Neuronal stem cell (in vitro differentiated cells): ENCODE measurements around the gene INSR.

Experiments used
- DNase-seq: peaks from one replicate; pipeline ENCODE4 v3.0.0-alpha.2; 2013; ENCODE audit warnings: low spot score
- H2AFZ ChIP-seq: one replicate; pipeline ENCODE4 v1.6.1; 2013; ENCODE audit warnings: mild to moderate bottlenecking, low read length, inconsistent platforms
- H2AK5ac ChIP-seq: 2 replicates; pipeline ENCODE4 v1.6.1; 2013; ENCODE audit warnings: low read depth, mild to moderate bottlenecking, inconsistent platforms, low read length, moderate library complexity, mixed read lengths
- H2BK120ac ChIP-seq: 2 replicates; pipeline ENCODE4 v1.6.1; 2013; ENCODE audit warnings: low read depth, mild to moderate bottlenecking, inconsistent platforms, low read length, moderate library complexity, mixed read lengths
- H2BK12ac ChIP-seq: one replicate; pipeline ENCODE4 v1.6.1; 2013; ENCODE audit warnings: low read length, inconsistent platforms
- H2BK15ac ChIP-seq: 2 replicates; pipeline ENCODE4 v1.6.1; 2013; ENCODE audit warnings: mild to moderate bottlenecking, low read length, inconsistent platforms, mixed read lengths
- H2BK5ac ChIP-seq: one replicate; pipeline ENCODE4 v1.6.1; 2013; ENCODE audit warnings: inconsistent platforms, mild to moderate bottlenecking, low read length, moderate library complexity
- H3K14ac ChIP-seq: one replicate; pipeline ENCODE4 v1.6.1; 2013; ENCODE audit warnings: low read length, inconsistent platforms
- H3K18ac ChIP-seq: 2 replicates; pipeline ENCODE4 v1.6.1; 2013; ENCODE audit warnings: low read length, inconsistent platforms
- H3K23ac ChIP-seq: 2 replicates; pipeline ENCODE4 v1.6.1; 2013; ENCODE audit warnings: low read depth, mild to moderate bottlenecking, mixed read lengths, low read length, inconsistent platforms; ENCODE audit not compliant: poor library complexity
- H3K27ac ChIP-seq: replicated peaks from 3 replicates; pipeline ENCODE4 v1.5.1; 2013; ENCODE audit warnings: low read length, inconsistent platforms
- H3K27me3 ChIP-seq, 3 experiments: 2 replicates each; pipeline ENCODE4 v1.6.1; 2013; ENCODE audit warnings: low read length in 3 of 3, mild to moderate bottlenecking in 2 of 3, inconsistent platforms in 1 of 3, low read depth in 1 of 3, mixed read lengths in 1 of 3, moderate library complexity in 1 of 3; ENCODE audit not compliant: control insufficient read depth in 3 of 3, insufficient read depth in 3 of 3
- H3K36me3 ChIP-seq, 2 donors: replicated peaks in 1 of 2; 2 replicates each; pipeline ENCODE4 v1.6.1; 2013; ENCODE audit warnings: low read length in 2 of 2; ENCODE audit not compliant: control insufficient read depth in 2 of 2, insufficient read depth in 2 of 2
- H3K4ac ChIP-seq: 2 replicates; pipeline ENCODE4 v1.6.1; 2013; ENCODE audit warnings: inconsistent platforms, mild to moderate bottlenecking, low read length, moderate library complexity
- H3K4me1 ChIP-seq, 2 donors: 1 replicate in 1 of 2; 2 replicates in 1 of 2; pipeline ENCODE4 v1.6.1; 2013; ENCODE audit warnings: low read length in 2 of 2, low read depth in 1 of 2; ENCODE audit not compliant: control insufficient read depth in 2 of 2, insufficient read depth in 1 of 2
- H3K4me2 ChIP-seq: one replicate; pipeline ENCODE4 v1.6.1; 2013; ENCODE audit warnings: mild to moderate bottlenecking, low read length, inconsistent platforms; ENCODE audit not compliant: insufficient read depth, poor library complexity, severe bottlenecking
- H3K4me3 ChIP-seq, 2 donors: 2 replicates each; pipeline ENCODE4 v1.5.1; 2013; ENCODE audit warnings: low read length in 2 of 2, mild to moderate bottlenecking in 2 of 2, inconsistent platforms in 1 of 2, moderate library complexity in 1 of 2
- H3K79me1 ChIP-seq: one replicate; pipeline ENCODE4 v1.6.1; 2013; ENCODE audit warnings: low read depth, mild to moderate bottlenecking, inconsistent platforms, low read length, moderate library complexity
- H3K9ac ChIP-seq: one replicate; pipeline ENCODE4 v1.6.1; 2013; ENCODE audit warnings: mild to moderate bottlenecking, low read depth, low read length, inconsistent platforms; ENCODE audit not compliant: poor library complexity
- H3K9me3 ChIP-seq, 2 donors: replicated peaks in 1 of 2; 2 replicates each; pipeline versions ENCODE3 to v1.6.1; 2013; ENCODE audit warnings: low read length in 2 of 2, mild to moderate bottlenecking in 2 of 2, inconsistent platforms in 1 of 2, low read depth in 1 of 2, mixed read lengths in 1 of 2, moderate library complexity in 1 of 2; ENCODE audit not compliant: control insufficient read depth in 2 of 2, insufficient read depth in 1 of 2
- H4K8ac ChIP-seq: one replicate; pipeline ENCODE4 v1.6.1; 2013; ENCODE audit warnings: low read depth, mild to moderate bottlenecking, inconsistent platforms, low read length, moderate library complexity
- H4K91ac ChIP-seq: one replicate; pipeline ENCODE4 v1.6.1; 2013; ENCODE audit warnings: low read length, low read depth, mild to moderate bottlenecking, inconsistent platforms; ENCODE audit not compliant: poor library complexity
- whole genome bisulfite sequencing, 2 donors: extraction: QIAGEN DNeasy Blood & Tissue Kit; methylation state at CpG; one replicate each; pipeline ENCODE4 v1.1.7; 2013; ENCODE audit warnings: missing lambda C conversion rate in 2 of 2, mixed read lengths in 1 of 2; ENCODE audit not compliant: insufficient read length in 2 of 2, insufficient replicate concordance in 1 of 2; ENCODE audit errors: extremely low coverage in 2 of 2; 5-methylcytosine and 5-hydroxymethylcytosine counted together

The INSR gene

DNA sequence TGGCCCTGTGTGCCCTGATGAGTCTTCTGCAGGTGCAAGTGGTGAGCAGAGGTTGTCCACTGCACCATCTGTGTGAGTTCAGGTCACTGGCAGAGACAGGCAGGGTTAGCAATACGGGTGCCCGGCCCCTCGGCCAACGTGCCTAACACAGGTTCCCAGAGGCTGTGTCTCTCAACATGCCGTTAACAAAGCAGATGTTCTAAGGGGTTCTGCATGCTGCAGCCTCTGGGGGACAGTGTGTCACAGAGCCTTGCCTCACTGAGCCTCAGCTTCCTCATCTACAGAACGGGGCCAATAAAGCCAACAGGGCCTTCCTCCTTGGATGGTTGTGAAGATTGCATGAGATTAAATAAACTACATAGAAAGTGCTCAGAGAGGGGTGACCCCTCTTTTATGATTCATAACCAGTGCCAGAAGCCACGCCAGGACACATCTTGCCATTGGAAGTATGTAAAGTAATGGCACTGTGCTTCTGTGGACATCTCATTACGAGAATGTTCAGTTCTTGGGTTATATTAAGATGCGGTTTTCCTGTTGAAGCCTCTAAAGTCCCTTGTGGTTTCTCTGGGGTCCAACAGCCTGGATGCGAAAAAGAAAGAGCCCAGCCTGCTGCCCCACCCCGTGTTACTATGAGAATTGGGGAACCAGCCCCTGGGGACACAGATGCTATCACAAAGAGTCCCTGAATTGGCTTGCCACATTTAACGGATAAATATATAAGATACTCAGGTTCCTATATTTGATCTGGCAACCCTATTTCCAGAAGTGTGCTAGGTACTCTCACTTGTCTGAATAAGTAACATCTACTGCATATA is 43.4 kb upstream of the INSR start:
- no CpG with 5 or more reads among the region's 12 CpGs for WGBS, 2 donors
- Histone ChIP-seq H3K4me3 (no peak overlapping the region), H3K18ac (no peak overlapping the region), H2AK5ac (no peak overlapping the region), H3K27ac (no peak overlapping the region), H3K27me3 (peaks cover 0 to 5% (median 0%) of the 10 kb centered on the region in 3 experiments), H3K4me2 (no peak overlapping the region), H3K9me3 (peaks cover 0 to 1% of the 10 kb centered on the region in 2 donors), H4K8ac (no peak overlapping the region), H2BK15ac (no peak overlapping the region), H2BK5ac (no peak overlapping the region), H2AFZ (no peak overlapping the region), H3K23ac (peak overlapping the region; percentile 19), H2BK120ac (no peak overlapping the region), H3K79me1 (no peaks in the 10 kb centered on the region), H4K91ac (no peak overlapping the region), H2BK12ac (no peak overlapping the region), H3K14ac (no peak overlapping the region), H3K4me1 (no peaks in the 10 kb centered on the region), H3K9ac (no peak overlapping the region), H3K36me3 (no peaks in the 10 kb centered on the region), H3K4ac (no peak overlapping the region)
- DNase-seq, result no peak

DNA sequence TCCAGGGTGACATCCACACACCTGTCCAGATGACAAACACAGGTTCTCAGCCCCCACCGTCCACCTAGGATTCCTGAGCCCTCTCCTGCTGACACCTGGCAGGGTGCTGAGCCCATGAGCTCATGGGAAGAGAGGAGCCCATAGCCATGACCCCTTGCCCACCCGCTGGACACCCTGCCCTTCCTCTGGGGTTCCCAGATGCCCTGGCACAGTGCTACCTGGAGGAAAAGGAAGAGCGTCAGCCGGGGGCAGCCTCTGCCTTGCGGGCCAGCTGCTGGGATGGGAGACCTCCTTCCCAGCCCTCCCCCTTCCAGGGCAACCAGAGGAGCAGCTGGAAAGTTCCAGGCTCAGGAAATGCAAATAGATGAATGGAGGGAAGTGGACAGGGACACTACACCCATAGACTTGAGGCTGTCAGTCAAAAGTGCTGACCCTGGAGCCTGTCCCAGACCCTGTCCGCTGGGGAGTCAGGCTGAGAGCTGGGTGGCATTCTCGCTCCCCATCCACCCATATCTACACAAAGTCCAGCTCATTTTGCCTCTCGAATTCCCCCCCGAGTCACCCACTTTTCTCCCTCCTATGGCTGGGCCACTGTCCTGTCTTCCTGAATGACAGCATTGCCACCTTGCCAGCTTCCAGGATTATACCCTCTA is 42.2 kb upstream of the INSR start:
- no peaks in the 10 kb centered on the region for H3K36me3 ChIP-seq
- H2BK15ac ChIP-seq, result no peak overlapping the region
- DNase-seq, result no peak
- H3K9me3 ChIP-seq, result peaks cover 0 to 1% of the 10 kb centered on the region in 2 donors
- H3K4me2 ChIP-seq, result no peak overlapping the region
- no CpG with 5 or more reads among the region's 9 CpGs for WGBS, 2 donors
- H3K4me3 ChIP-seq, result no peak overlapping the region
- no peak overlapping the region for H2AK5ac ChIP-seq
- no peak overlapping the region for H2BK12ac ChIP-seq
- no peak overlapping the region for H3K27ac ChIP-seq
- H3K27me3 ChIP-seq, result peaks cover 0 to 5% (median 0%) of the 10 kb centered on the region in 3 experiments
- no peak overlapping the region for H2BK5ac ChIP-seq
- H3K14ac ChIP-seq, result no peak overlapping the region
- no peaks in the 10 kb centered on the region for H3K79me1 ChIP-seq
- H4K91ac ChIP-seq, result peak overlapping the region; percentile 65
- no peak overlapping the region for H3K18ac ChIP-seq
- no peaks in the 10 kb centered on the region for H3K4me1 ChIP-seq
- H2AFZ ChIP-seq, result no peak overlapping the region
- H2BK120ac ChIP-seq, result no peak overlapping the region
- peak overlapping the region; percentile 52 for H3K23ac ChIP-seq
- no peak overlapping the region for H3K4ac ChIP-seq
- no peak overlapping the region for H4K8ac ChIP-seq
- peak overlapping the region; percentile 30 for H3K9ac ChIP-seq

DNA sequence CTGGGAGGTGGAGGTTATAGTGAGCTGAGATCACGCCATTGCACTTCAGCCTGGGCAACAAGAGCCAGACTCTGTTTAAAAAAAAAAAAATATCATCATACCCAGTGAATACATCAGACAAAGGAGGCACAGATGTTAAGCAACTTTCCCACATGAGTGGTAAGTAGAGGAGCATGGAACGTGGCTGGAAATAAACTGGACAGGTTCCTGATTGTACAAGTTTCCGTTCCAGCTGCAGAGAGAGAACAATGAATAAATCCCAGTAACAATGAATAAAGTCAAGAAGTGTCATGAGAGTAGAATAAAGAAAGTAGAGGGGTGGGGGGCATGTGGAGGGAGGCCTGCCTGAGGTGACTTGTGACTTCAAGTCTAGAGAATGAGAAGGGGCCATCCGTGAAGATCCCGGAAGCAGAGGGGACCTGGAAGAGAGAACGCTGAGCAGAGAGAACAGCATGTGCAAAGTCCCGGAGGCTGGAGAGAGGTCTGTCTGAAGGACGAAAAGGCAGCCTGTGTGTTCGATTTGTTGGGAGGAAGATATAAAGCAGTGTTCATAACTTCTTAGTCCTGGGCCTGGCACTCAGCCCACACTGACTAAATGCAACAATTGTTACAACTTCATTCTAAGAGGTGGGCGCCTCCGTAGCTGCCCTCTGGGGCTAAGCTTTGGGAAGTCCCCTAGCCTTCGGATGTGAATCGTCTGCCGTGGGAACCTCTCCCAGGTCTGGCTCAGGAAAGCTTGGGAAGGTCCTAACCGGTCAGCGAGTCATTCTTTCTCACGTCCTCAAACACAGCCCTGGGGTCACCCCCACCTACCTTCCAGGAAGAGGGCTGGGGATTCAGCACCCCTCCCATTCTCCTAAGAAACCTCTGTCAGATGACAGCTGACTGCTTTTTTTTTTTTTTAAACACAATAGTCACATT is 39.2 kb upstream of the INSR start:
- H2BK15ac ChIP-seq, result no peak overlapping the region
- no peak overlapping the region for H4K8ac ChIP-seq
- no peak overlapping the region for H3K9ac ChIP-seq
- no peak overlapping the region for H3K4me2 ChIP-seq
- H3K79me1 ChIP-seq, result no peaks in the 10 kb centered on the region
- DNase-seq, result no peak
- no peak overlapping the region for H3K23ac ChIP-seq
- no peak overlapping the region for H2BK12ac ChIP-seq
- H2AK5ac ChIP-seq, result no peak overlapping the region
- no peaks in the 10 kb centered on the region for H3K4me1 ChIP-seq
- no peak overlapping the region for H3K4me3 ChIP-seq
- H3K9me3 ChIP-seq, result peaks cover 0 to 6% of the 10 kb centered on the region in 2 donors
- no CpG with 5 or more reads among the region's 17 CpGs for WGBS, 2 donors
- no peak overlapping the region for H3K14ac ChIP-seq
- no peak overlapping the region for H3K4ac ChIP-seq
- no peak overlapping the region for H2BK120ac ChIP-seq
- no peak overlapping the region for H2AFZ ChIP-seq
- no peak overlapping the region for H4K91ac ChIP-seq
- H3K27me3 ChIP-seq, result peaks cover 0 to 5% (median 0%) of the 10 kb centered on the region in 3 experiments
- H3K36me3 ChIP-seq, result no peaks in the 10 kb centered on the region
- no peak overlapping the region for H3K18ac ChIP-seq
- no peak overlapping the region for H3K27ac ChIP-seq
- no peak overlapping the region for H2BK5ac ChIP-seq
